ENCODE data around the gene LRRC27.

LRRC27 gene

GRCh38 chr10:132422903-132423825 lies 91.2 kb downstream of the LRRC27 start:
- peak in 1 of 2 donors; percentile 18 for DNase-seq (ENCODE audit: low read depth in 2 of 2)
- H3K4me3 ChIP-seq (replicated peaks in 1 of 2; ENCODE audit: low read depth in 2 of 2, low read length in 2 of 2) = no peak overlapping the region
- TF ChIP-seq CTCF (IDR thresholded peaks at IDR 0.05; ENCODE audit: low read depth, low read length) = no peak

GRCh38 chr10:132423966-132424861 lies 92.2 kb downstream of the LRRC27 start:
- TF ChIP-seq CTCF (IDR thresholded peaks at IDR 0.05; ENCODE audit: low read depth, low read length) = no peak
- no peak overlapping the region for H3K4me3 ChIP-seq (replicated peaks in 1 of 2; ENCODE audit: low read depth in 2 of 2, low read length in 2 of 2)
- no peak for DNase-seq (ENCODE audit: low read depth in 2 of 2)

GRCh38 chr10:132425029-132425756 lies 93.2 kb downstream of the LRRC27 start:
- no peak for TF ChIP-seq CTCF (IDR thresholded peaks at IDR 0.05; ENCODE audit: low read depth, low read length)
- no peak for DNase-seq (ENCODE audit: low read depth in 2 of 2)
- H3K4me3 ChIP-seq (replicated peaks in 1 of 2; ENCODE audit: low read depth in 2 of 2, low read length in 2 of 2) = no peak overlapping the region

- no peak for TF ChIP-seq CTCF (IDR thresholded peaks at IDR 0.05; ENCODE audit: low read depth, low read length)
- no peak overlapping the region for H3K4me3 ChIP-seq (replicated peaks in 1 of 2; ENCODE audit: low read depth in 2 of 2, low read length in 2 of 2)
- no peak for DNase-seq (ENCODE audit: low read depth in 2 of 2)
Observed at GRCh38 chr10:132425757-132426155, 93.8 kb downstream of the LRRC27 start.

- no peak overlapping the region for H3K4me3 ChIP-seq (replicated peaks in 1 of 2; ENCODE audit: low read depth in 2 of 2, low read length in 2 of 2)
- no peak for DNase-seq (ENCODE audit: low read depth in 2 of 2)
- no peak for TF ChIP-seq CTCF (IDR thresholded peaks at IDR 0.05; ENCODE audit: low read depth, low read length)
Observed at GRCh38 chr10:132427006-132427771, 95.2 kb downstream of the LRRC27 start.

GRCh38 chr10:132427939-132428367 lies 96.0 kb downstream of the LRRC27 start:
- H3K4me3 ChIP-seq (replicated peaks in 1 of 2; ENCODE audit: low read depth in 2 of 2, low read length in 2 of 2) = no peak overlapping the region
- no peak for DNase-seq (ENCODE audit: low read depth in 2 of 2)
- TF ChIP-seq CTCF (IDR thresholded peaks at IDR 0.05; ENCODE audit: low read depth, low read length) = no peak
